ENCODE measurements around the gene SPRR1B.
"Not testable (repeated sequence)": the region's sequence is repeated elsewhere in the genome, so short reads cannot be mapped to it uniquely, and the experiment has no call there.

DNA sequence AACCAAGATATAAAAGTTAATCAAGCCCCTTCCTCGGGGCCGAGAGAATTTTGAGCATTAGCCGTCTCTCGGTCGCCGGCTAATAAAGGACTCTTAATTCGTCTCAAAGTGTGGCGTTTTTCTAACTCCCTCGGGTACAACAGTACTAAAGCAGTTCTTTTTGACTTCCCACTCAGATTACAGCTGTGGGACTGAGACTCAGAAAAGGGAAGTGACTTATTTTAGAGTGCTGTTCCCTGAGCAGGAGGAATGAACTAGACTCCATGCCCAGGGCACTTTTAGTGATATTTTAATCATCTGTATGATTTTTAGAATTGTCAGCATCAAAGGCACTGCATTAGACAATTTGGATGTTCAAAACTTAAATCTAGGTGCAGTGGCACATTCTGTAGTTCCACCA lies 8.7 kb upstream of the SPRR1B start:
- TF ChIP-seq, protein P1, sequence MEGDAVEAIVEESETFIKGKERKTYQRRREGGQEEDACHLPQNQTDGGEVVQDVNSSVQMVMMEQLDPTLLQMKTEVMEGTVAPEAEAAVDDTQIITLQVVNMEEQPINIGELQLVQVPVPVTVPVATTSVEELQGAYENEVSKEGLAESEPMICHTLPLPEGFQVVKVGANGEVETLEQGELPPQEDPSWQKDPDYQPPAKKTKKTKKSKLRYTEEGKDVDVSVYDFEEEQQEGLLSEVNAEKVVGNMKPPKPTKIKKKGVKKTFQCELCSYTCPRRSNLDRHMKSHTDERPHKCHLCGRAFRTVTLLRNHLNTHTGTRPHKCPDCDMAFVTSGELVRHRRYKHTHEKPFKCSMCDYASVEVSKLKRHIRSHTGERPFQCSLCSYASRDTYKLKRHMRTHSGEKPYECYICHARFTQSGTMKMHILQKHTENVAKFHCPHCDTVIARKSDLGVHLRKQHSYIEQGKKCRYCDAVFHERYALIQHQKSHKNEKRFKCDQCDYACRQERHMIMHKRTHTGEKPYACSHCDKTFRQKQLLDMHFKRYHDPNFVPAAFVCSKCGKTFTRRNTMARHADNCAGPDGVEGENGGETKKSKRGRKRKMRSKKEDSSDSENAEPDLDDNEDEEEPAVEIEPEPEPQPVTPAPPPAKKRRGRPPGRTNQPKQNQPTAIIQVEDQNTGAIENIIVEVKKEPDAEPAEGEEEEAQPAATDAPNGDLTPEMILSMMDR (IDR thresholded peaks at IDR 0.05), result not testable (repeated sequence)
- TF ChIP-seq POLR2A (IDR thresholded peaks at IDR 0.05), result not testable (repeated sequence)
